Hepatocyte (in vitro differentiated cells): ENCODE data around the gene ZFAND2A.

Experiments
- EZH2 ChIP-seq: fragments of 200-600 bp; sonication (generic); IDR thresholded peaks from 2 replicates; pipeline ENCODE4 v1.6.1; 2016; ENCODE audit warnings: antibody characterized with exemption, mild to moderate bottlenecking, borderline replicate concordance
- EZH2phosphoT487 ChIP-seq: fragments of 200-600 bp; sonication (generic); IDR thresholded peaks from one replicate; pipeline ENCODE4 v1.6.1; 2018; ENCODE audit warnings: antibody characterized with exemption, mild to moderate bottlenecking, low read depth, moderate library complexity; ENCODE audit not compliant: unreplicated experiment, severe bottlenecking
- TF ChIP-seq, protein P1 (sequence below): fragments of 200-600 bp; sonication (generic); IDR thresholded peaks from 2 replicates; pipeline ENCODE4 v1.5.1; 2016; ENCODE audit warnings: antibody characterized with exemption, mild to moderate bottlenecking; ENCODE audit not compliant: poor library complexity

DNA sequence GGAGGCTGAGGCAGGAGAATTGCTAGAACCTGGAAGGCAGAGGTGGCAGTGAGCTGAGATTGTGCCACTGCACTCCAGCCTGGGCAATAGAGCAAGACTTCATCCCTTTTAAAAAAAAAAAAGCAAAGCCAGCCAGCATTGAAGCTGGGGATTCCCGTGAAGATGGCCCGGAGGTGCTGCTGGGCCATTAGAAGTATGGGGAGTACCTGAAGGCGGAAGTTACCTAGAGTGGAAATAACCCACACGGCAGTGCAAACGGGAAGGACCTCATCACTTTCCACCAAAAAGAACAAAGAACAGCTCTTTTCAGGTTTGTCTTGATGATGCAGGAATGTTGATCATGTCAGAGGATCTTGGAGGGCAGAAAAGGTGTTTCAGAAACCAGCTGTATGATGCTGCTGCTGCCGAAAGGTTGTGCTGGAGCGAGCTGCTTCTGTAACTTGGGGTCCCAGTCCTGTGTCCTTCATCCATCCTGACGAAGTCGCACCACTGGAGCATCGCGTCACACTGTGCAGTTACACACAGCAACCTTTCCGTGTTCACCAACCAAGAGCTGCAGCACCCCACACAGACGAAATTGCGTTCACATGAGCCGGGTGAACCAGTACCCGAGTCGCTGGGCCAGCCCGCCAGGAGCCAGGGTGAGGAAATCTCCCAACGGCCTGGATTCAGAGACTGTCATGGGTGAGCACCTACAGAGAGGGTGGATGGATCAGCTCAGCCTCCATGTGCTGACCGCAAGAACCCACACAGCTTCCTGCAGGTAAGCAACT, 8.2 kb downstream of the ZFAND2A start:
- TF ChIP-seq, protein P1, sequence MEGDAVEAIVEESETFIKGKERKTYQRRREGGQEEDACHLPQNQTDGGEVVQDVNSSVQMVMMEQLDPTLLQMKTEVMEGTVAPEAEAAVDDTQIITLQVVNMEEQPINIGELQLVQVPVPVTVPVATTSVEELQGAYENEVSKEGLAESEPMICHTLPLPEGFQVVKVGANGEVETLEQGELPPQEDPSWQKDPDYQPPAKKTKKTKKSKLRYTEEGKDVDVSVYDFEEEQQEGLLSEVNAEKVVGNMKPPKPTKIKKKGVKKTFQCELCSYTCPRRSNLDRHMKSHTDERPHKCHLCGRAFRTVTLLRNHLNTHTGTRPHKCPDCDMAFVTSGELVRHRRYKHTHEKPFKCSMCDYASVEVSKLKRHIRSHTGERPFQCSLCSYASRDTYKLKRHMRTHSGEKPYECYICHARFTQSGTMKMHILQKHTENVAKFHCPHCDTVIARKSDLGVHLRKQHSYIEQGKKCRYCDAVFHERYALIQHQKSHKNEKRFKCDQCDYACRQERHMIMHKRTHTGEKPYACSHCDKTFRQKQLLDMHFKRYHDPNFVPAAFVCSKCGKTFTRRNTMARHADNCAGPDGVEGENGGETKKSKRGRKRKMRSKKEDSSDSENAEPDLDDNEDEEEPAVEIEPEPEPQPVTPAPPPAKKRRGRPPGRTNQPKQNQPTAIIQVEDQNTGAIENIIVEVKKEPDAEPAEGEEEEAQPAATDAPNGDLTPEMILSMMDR: no peak
- TF ChIP-seq EZH2 (no peak), EZH2phosphoT487 (no peak)
